ENCODE data around the gene SPATA17.

DNA sequence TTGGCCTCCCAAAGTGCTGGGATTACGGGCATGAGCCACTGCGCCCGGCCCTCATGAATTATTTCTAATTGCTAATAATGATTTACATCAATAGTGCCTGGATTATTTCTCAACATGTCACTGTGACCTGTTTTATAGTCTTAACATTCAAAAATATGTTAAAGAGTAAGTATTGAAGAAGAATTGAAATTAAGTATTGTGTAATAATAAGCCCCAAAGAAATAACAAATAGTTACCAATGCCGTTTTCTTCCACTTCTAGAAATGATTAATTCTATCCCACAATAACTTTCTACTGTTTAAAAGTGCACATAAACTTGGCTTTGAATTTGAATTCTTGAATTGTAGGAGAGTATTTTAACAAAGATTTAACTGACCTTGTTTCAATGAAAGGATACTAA lies 19.5 kb downstream of the SPATA17 start:
- TF ChIP-seq POLR2A (IDR thresholded peaks at IDR 0.05; ENCODE audit: insufficient read depth in 1 of 2, low read depth in 2 of 2, low read length in 2 of 2) (no peak), POLR2AphosphoS5 (IDR thresholded peaks at IDR 0.05; ENCODE audit: low read depth, low read length) (no peak), SALL2 (CRISPR knock-in tag; IDR thresholded peaks at IDR 0.05) (no peak), ZNF589 (CRISPR knock-in tag; conservative IDR thresholded peaks at IDR 0.05) (no peak)
- TF ChIP-seq, protein P1, sequence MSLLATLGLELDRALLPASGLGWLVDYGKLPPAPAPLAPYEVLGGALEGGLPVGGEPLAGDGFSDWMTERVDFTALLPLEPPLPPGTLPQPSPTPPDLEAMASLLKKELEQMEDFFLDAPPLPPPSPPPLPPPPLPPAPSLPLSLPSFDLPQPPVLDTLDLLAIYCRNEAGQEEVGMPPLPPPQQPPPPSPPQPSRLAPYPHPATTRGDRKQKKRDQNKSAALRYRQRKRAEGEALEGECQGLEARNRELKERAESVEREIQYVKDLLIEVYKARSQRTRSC (CRISPR knock-in tag; IDR thresholded peaks at IDR 0.05; ENCODE audit: low read depth) = no peak
- TF ChIP-seq, protein P2, sequence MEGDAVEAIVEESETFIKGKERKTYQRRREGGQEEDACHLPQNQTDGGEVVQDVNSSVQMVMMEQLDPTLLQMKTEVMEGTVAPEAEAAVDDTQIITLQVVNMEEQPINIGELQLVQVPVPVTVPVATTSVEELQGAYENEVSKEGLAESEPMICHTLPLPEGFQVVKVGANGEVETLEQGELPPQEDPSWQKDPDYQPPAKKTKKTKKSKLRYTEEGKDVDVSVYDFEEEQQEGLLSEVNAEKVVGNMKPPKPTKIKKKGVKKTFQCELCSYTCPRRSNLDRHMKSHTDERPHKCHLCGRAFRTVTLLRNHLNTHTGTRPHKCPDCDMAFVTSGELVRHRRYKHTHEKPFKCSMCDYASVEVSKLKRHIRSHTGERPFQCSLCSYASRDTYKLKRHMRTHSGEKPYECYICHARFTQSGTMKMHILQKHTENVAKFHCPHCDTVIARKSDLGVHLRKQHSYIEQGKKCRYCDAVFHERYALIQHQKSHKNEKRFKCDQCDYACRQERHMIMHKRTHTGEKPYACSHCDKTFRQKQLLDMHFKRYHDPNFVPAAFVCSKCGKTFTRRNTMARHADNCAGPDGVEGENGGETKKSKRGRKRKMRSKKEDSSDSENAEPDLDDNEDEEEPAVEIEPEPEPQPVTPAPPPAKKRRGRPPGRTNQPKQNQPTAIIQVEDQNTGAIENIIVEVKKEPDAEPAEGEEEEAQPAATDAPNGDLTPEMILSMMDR (CRISPR knock-in tag; IDR thresholded peaks at IDR 0.05) = no peak

Data from HepG2 (cell line).